Upper lobe of left lung (tissue), 6 donors: ENCODE data around the gene BPIFB2. TPM values are rescaled to one million over a fixed set of nuclear protein-coding genes. Genes with fewer than 3 reads are reported as not detected.

Experiments used
- ATAC-seq, 2 donors: fragments of 200-7000 bp; cut with Tn5 transposase; one replicate each; pipeline ENCODE4 v1.9.1; 2022; ENCODE audit warnings: mild to moderate bottlenecking in 2 of 2, moderate library complexity in 2 of 2; ENCODE audit not compliant: low FRiP score in 2 of 2
- DNase-seq, 2 donors: peaks; one replicate each; pipeline ENCODE4 v3.0.0-alpha.2; 2019 to 2020
- H3K27ac ChIP-seq, 4 donors: fragments of 200-600 bp; sonication (generic); one replicate each; pipeline ENCODE4 v1.5.1; 2016 to 2019
- H3K27me3 ChIP-seq, 4 donors: fragments of 200-600 bp; sonication (generic); one replicate each; pipeline ENCODE4 v1.5.1; 2017 to 2019
- H3K36me3 ChIP-seq, 4 donors: fragments of 200-600 bp; sonication (generic); one replicate each; pipeline ENCODE4 v1.5.1; 2016 to 2019
- H3K4me1 ChIP-seq, 4 donors: fragments of 200-600 bp; sonication (generic); one replicate each; pipeline ENCODE4 v1.5.1; 2018 to 2019
- H3K4me3 ChIP-seq, 4 donors: fragments of 200-600 bp; sonication (generic); one replicate each; pipeline ENCODE4 v1.5.1; 2017 to 2019; ENCODE audit warnings: mild to moderate bottlenecking in 2 of 4, moderate library complexity in 1 of 4
- H3K9me3 ChIP-seq, 4 donors: fragments of 200-600 bp; sonication (generic); one replicate each; pipeline ENCODE4 v1.5.1; 2018 to 2019
- CTCF ChIP-seq, 6 experiments: fragments of 450-650 bp in 4 of 6; fragments of 200-600 bp in 2 of 6; sonication (generic) in 2 of 6; IDR thresholded peaks; one replicate each; pipeline ENCODE4 v1.5.1; 2016 to 2019; ENCODE audit warnings: antibody characterized with exemption in 6 of 6
- EP300 ChIP-seq, 4 donors: sonication (generic); formaldehyde crosslinking; IDR thresholded peaks; one replicate each; pipeline ENCODE4 v1.5.1; 2017; ENCODE audit warnings: antibody characterized with exemption in 4 of 4, control low read depth in 2 of 4
- POLR2A ChIP-seq, 4 donors: fragments of 450-650 bp; IDR thresholded peaks; one replicate each; pipeline ENCODE4 v1.5.1; 2016 to 2017; ENCODE audit warnings: antibody characterized with exemption in 4 of 4, mild to moderate bottlenecking in 2 of 4
- POLR2AphosphoS5 ChIP-seq, 2 donors: sonication (generic); formaldehyde crosslinking; IDR thresholded peaks; one replicate each; pipeline ENCODE4 v1.5.1; 2017; ENCODE audit warnings: antibody characterized with exemption in 2 of 2
- WGBS, 2 donors: methylation state at CpG; one replicate each; pipeline ENCODE4 v1.1.5; 2017 to 2018; 5-methylcytosine and 5-hydroxymethylcytosine counted together
- total RNA-seq, 6 donors: library from RNA; depleted of rRNA in 4 of 6; stranded (reverse); fragments of >200 nt in 4 of 6; gene quantifications; one replicate each; pipeline versions ENCODE4 v1.1.0 to v1.2.1, GENCODE V29; 2016 to 2021
- donor health status: DM: no; HTN: no; CAD: no; lungs with moderate emphysema.
- donor health status: DM: no; HTN: yes; CAD: no; lungs with severe emphysema.

The BPIFB2 gene
- total RNA-seq, 6 donors from 2014 or later, result 0.23 to 3.1 (median 0.27) TPM; not detected in 3

- DNase-seq, result no peak
- 77 to 92% methylated on average over 17 to 21 of the region's 25 CpGs for WGBS, 2 donors
Observed at GRCh38 chr20:33053291-33054106, 46.0 kb downstream of the BPIFB2 start, which contains the start of gene BPIFB3. BPIFB3 (plus strand) TSS chr20:33053903; CDS start chr20:33055436, 1,533 bp downstream.

DNA sequence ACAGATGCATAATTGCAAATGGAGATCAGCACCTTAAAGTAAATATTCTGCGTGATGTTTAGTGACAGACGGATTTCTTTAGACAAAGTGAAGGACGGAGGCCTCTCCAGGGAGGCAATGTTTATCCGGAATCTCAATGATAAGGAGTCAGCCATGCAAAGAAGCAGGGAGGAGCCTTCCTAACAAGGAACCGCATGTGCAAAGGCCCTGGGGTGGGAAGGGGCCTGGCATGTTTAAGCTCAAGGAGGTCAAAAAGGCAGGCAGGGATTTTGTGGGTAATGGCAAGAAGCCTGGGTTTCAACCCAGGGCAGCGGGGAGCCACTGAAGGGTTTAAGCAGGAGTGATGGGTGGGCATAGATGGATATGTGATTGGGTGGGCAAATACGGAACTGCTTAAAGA is 46.9 kb downstream of the BPIFB2 start:
- H3K4me3 ChIP-seq, result no peak overlapping the region
- no peaks in the 10 kb centered on the region for H3K36me3 ChIP-seq
- ATAC-seq (no peak), DNase-seq (no peak)
- TF ChIP-seq CTCF (IDR thresholded peaks at IDR 0.05) (no peak), EP300 (IDR thresholded peaks at IDR 0.05) (no peak), POLR2A (IDR thresholded peaks at IDR 0.05) (no peak)
- no peak overlapping the region for H3K27ac ChIP-seq
- no peaks in the 10 kb centered on the region for H3K27me3 ChIP-seq
- H3K9me3 ChIP-seq, result no peaks in the 10 kb centered on the region
- no peaks in the 10 kb centered on the region for H3K4me1 ChIP-seq
- WGBS, 2 donors, result 75 to 80% methylated on average over 7 of the region's 7 CpGs

More at GRCh38 chr20:33053291-33054106, 46.0 kb downstream of the BPIFB2 start, which contains the start of gene BPIFB3:
- no peaks in the 10 kb centered on the region for H3K27me3 ChIP-seq
- no peak within 1 kb of the TSS for H3K27ac ChIP-seq
- H3K4me1 ChIP-seq, result no peaks in the 10 kb centered on the region
- no peak within 1 kb of the TSS for H3K4me3 ChIP-seq
- H3K36me3 ChIP-seq, result no peaks in the 10 kb centered on the region
- no peaks in the 10 kb centered on the region for H3K9me3 ChIP-seq
- peak in 1 of 2 donors; percentile 3 for ATAC-seq
- TF ChIP-seq POLR2AphosphoS5 (IDR thresholded peaks at IDR 0.05) (no peak), CTCF (IDR thresholded peaks at IDR 0.05) (no peak), EP300 (IDR thresholded peaks at IDR 0.05) (no peak), POLR2A (IDR thresholded peaks at IDR 0.05) (no peak)

DNA sequence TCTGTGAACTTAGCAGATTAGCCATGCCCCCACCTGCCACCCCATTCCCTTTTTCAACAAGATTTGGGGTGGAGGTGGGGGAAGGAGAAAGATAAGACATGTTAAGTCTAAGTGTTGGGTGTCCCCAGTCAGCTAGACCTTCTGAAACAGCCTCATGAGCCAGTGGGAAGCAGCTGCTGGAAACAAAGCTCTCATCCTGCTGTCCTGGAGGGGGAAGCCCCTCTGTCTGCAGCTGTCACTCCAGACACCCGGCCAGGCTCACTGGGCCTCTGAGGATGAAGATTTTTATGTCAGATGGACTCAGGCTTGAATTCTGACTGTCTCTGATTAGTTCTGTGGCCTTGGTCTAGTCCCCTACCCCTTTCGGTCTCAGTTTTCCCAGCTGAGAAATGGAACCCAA is 47.3 kb downstream of the BPIFB2 start:
- Histone ChIP-seq H3K36me3 (no peaks in the 10 kb centered on the region), H3K4me1 (no peaks in the 10 kb centered on the region), H3K27ac (no peak overlapping the region), H3K4me3 (no peak overlapping the region), H3K27me3 (no peaks in the 10 kb centered on the region), H3K9me3 (no peaks in the 10 kb centered on the region)
- 82 to 85% methylated on average over 2 of the region's 2 CpGs for WGBS, 2 donors
- ATAC-seq (no peak), DNase-seq (no peak)
- TF ChIP-seq EP300 (IDR thresholded peaks at IDR 0.05) (no peak), POLR2A (IDR thresholded peaks at IDR 0.05) (no peak), POLR2AphosphoS5 (IDR thresholded peaks at IDR 0.05) (no peak), CTCF (IDR thresholded peaks at IDR 0.05) (no peak)

DNA sequence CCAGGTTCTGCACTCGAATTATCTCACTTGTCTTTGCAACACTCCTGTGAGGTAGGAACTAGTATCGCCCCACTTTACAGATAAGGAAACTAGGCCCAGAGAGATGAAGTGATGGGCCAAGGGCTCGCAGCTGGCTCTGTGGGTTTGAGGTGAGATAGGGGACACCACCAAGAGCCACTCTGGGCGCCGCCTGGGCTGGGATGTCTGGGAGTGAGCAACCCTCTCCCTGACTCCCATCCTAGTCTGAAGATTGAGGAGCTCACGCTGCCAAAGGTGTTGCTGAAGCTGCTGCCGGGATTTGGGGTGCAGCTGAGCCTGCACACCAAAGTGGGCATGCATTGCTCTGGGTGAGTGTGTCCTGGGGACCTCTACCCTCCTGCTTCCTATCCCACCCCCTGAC is 51.6 kb downstream of the BPIFB2 start:
- TF ChIP-seq POLR2AphosphoS5 (IDR thresholded peaks at IDR 0.05) (no peak), EP300 (IDR thresholded peaks at IDR 0.05) (no peak), CTCF (IDR thresholded peaks at IDR 0.05) (no peak), POLR2A (IDR thresholded peaks at IDR 0.05) (no peak)
- H3K4me3 ChIP-seq, result no peak overlapping the region
- no peak for ATAC-seq
- no peaks in the 10 kb centered on the region for H3K9me3 ChIP-seq
- H3K36me3 ChIP-seq, result no peaks in the 10 kb centered on the region
- no peaks in the 10 kb centered on the region for H3K4me1 ChIP-seq
- DNase-seq, result no peak
- 72 to 80% methylated on average over 4 to 7 of the region's 7 CpGs for WGBS, 2 donors
- no peak overlapping the region for H3K27ac ChIP-seq
- H3K27me3 ChIP-seq, result no peaks in the 10 kb centered on the region
